Left lung (tissue), 10 donors: ENCODE results near the gene TTF2. TPM values are rescaled to one million over a fixed set of nuclear protein-coding genes. Genes with fewer than 3 reads are reported as not detected.
"Not testable (repeated sequence)": the region's sequence is repeated elsewhere in the genome, so short reads cannot be mapped to it uniquely, and the experiment has no call there.

Experiments used
- ATAC-seq: fragments of 200-7000 bp; cut with Tn5 transposase; one replicate; pipeline ENCODE4 v1.9.1; 2020; ENCODE audit warnings: moderate library complexity
- DNase-seq, 4 donors: peaks; one replicate each; pipeline ENCODE4 v3.0.0-alpha.2; 2013 to 2020
- H3K27ac ChIP-seq, 2 donors: fragments of 200-600 bp; sonication (generic) in 1 of 2; one replicate each; pipeline versions ENCODE4 v1.5.0 to v1.8.0; 2020 to 2021
- H3K27me3 ChIP-seq, 2 donors: fragments of 200-600 bp; sonication (generic) in 1 of 2; one replicate each; pipeline versions ENCODE4 v1.5.0 to v1.8.0; 2020 to 2021
- H3K36me3 ChIP-seq, 2 donors: fragments of 200-600 bp; sonication (generic) in 1 of 2; one replicate each; pipeline versions ENCODE4 v1.5.0 to v1.8.0; 2020 to 2021
- H3K4me1 ChIP-seq, 2 donors: fragments of 200-600 bp; one replicate each; pipeline ENCODE4 v1.8.0; 2021
- H3K4me3 ChIP-seq, 2 donors: fragments of 200-600 bp; sonication (generic) in 1 of 2; one replicate each; pipeline versions ENCODE4 v1.5.0 to v1.8.0; 2020 to 2021; ENCODE audit warnings: mild to moderate bottlenecking in 1 of 2
- H3K9me3 ChIP-seq, 2 donors: fragments of 200-600 bp; sonication (generic) in 1 of 2; one replicate each; pipeline versions ENCODE4 v1.5.0 to v1.8.0; 2020 to 2021
- intact Hi-C, 2 donors: fragments of 100-400 bp; cut with DNase I; formaldehyde crosslinking; loops; one replicate each; pipeline versions ENCODE4 v1.11.2 to v1.14.2; 2022
- polyA plus RNA-seq, 6 donors: library from polyadenylated mRNA; unstranded; fragments of 120-200 nt; gene quantifications; one replicate each; pipeline ENCODE4 v1.2.1, GENCODE V29; 2013; ENCODE audit not compliant: insufficient read length in 6 of 6
- total RNA-seq, 2 donors: library from RNA; stranded (reverse); fragmentation: NEBNext Ultra II Directional; extraction: Animal tissue kit (Norgen Biotek cat#: 25700); gene quantifications; one replicate each; pipeline ENCODE4 v1.2.1, GENCODE V29; 2021
- TF ChIP-seq, protein P1 (sequence below), 2 donors: fragments of 200-600 bp; sonication (generic) in 1 of 2; IDR thresholded peaks; one replicate each; pipeline versions ENCODE4 v1.5.0 to v1.8.0; 2021; ENCODE audit warnings: antibody characterized with exemption in 2 of 2
- donor health status: DM: no; HTN: yes; CAD: no.
- donor health status: DM: no; HTN: no; CAD: no.

The TTF2 gene
- total and polyA plus RNA-seq, 8 donors, result 21.0 to 30.7 (median 25.1) TPM

GRCh38 chr1:117116090-117116783 is 56.1 kb downstream of the TTF2 start:
- no peak for ATAC-seq
- Histone ChIP-seq H3K27ac (no peak overlapping the region), H3K36me3 (no peaks in the 10 kb centered on the region), H3K4me1 (peaks cover 0 to 4% of the 10 kb centered on the region in 2 donors), H3K9me3 (no peaks in the 10 kb centered on the region), H3K4me3 (no peak overlapping the region), H3K27me3 (no peaks in the 10 kb centered on the region)
- intact Hi-C loops, result no loop called here
- TF ChIP-seq, protein P1, sequence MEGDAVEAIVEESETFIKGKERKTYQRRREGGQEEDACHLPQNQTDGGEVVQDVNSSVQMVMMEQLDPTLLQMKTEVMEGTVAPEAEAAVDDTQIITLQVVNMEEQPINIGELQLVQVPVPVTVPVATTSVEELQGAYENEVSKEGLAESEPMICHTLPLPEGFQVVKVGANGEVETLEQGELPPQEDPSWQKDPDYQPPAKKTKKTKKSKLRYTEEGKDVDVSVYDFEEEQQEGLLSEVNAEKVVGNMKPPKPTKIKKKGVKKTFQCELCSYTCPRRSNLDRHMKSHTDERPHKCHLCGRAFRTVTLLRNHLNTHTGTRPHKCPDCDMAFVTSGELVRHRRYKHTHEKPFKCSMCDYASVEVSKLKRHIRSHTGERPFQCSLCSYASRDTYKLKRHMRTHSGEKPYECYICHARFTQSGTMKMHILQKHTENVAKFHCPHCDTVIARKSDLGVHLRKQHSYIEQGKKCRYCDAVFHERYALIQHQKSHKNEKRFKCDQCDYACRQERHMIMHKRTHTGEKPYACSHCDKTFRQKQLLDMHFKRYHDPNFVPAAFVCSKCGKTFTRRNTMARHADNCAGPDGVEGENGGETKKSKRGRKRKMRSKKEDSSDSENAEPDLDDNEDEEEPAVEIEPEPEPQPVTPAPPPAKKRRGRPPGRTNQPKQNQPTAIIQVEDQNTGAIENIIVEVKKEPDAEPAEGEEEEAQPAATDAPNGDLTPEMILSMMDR (IDR thresholded peaks at IDR 0.05), result no peak
- no peak for DNase-seq

DNA sequence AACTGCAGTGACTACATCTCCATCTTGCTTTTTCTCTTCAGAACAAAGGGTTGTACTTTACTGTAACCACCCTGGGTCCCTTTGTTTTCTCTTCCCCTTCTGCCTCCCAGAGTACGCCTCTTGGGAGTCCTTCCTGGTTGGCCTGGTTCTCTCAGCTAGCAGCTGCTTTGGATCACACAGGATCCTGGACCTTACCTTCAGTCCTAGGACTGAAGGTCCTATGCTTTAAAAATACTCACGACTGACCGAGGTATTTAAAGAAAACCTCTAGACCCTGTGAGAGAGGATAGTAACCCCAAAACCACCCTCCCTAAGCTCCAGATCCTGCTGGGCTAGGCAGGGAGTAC is 56.6 kb downstream of the TTF2 start:
- no peak overlapping the region for H3K4me3 ChIP-seq
- DNase-seq (no peak), ATAC-seq (no peak)
- H3K27me3 ChIP-seq, result no peaks in the 10 kb centered on the region
- H3K4me1 ChIP-seq, result peaks cover 0 to 7% of the 10 kb centered on the region in 2 donors
- no peaks in the 10 kb centered on the region for H3K9me3 ChIP-seq
- H3K27ac ChIP-seq, result no peak overlapping the region
- TF ChIP-seq, protein P1 (IDR thresholded peaks at IDR 0.05), result no peak
- no peaks in the 10 kb centered on the region for H3K36me3 ChIP-seq
- intact Hi-C loops, result no loop called here

DNA sequence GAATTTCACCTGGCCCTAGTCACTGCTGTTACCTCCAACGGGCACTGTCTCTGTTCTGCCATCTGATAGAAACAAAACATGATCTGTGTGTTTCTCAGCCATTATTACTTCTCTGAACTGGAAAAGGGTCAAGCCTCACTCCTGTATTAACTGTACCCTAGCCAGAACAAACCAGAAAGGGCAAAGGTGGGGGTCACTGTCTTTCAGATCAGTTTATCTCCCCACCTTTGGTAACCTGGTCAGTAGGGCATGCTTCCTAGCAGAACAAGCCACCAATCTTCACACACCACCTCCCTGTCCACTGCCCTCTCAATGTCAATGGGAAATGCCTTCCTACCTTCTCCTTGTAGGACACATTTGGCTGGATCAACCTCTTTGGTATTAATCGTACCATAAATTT is 57.6 kb downstream of the TTF2 start:
- ATAC-seq (no peak), DNase-seq (no peak)
- intact Hi-C loops, result no loop called here
- Histone ChIP-seq H3K4me3 (no peak overlapping the region), H3K4me1 (peaks cover 0 to 14% of the 10 kb centered on the region in 2 donors), H3K9me3 (no peaks in the 10 kb centered on the region), H3K27me3 (no peaks in the 10 kb centered on the region), H3K27ac (no peak overlapping the region), H3K36me3 (no peaks in the 10 kb centered on the region)
- TF ChIP-seq, protein P1 (IDR thresholded peaks at IDR 0.05), result no peak

GRCh38 chr1:117118137-117118536 is 58.0 kb downstream of the TTF2 start:
- TF ChIP-seq, protein P1 (IDR thresholded peaks at IDR 0.05), result no peak
- H3K9me3 ChIP-seq, result no peaks in the 10 kb centered on the region
- DNase-seq, result no peak

DNA sequence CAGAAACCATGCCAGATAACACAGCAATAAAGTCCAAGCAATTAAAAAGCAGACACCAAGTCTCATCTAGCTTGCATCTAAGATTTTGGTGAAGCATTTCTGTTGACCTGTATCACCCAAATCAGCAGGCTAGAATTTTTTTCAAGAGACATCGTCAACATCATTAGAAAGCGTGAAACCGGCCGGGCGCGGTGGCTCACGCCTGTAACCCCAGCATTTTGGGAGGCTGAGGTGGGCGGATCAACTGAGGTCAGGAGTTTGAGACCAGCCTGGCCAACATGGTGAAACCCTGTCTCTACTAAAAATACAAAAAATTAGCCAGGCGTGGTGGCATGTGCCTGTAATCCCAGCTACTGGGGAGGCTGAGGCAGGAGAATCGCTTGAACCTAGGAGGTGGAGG is 59.0 kb downstream of the TTF2 start:
- H3K4me1 ChIP-seq, result peaks cover 0 to 14% of the 10 kb centered on the region in 2 donors
- H3K27me3 ChIP-seq, H3K27ac ChIP-seq, H3K4me3 ChIP-seq, intact Hi-C loops, H3K36me3 ChIP-seq, H3K9me3 ChIP-seq, ATAC-seq: not testable (repeated sequence)
- peak in 1 of 4 donors; percentile 70 for DNase-seq

More at GRCh38 chr1:117118137-117118536, 58.0 kb downstream of the TTF2 start:
- intact Hi-C loops, result no loop called here
- no peaks in the 10 kb centered on the region for H3K36me3 ChIP-seq
- H3K4me1 ChIP-seq, result peaks cover 0 to 14% of the 10 kb centered on the region in 2 donors
- ATAC-seq, result no peak
- H3K27me3 ChIP-seq, result no peaks in the 10 kb centered on the region
- no peak overlapping the region for H3K27ac ChIP-seq
- no peak overlapping the region for H3K4me3 ChIP-seq
